ENCODE data around the gene CACNA2D2. TPM values are rescaled to one million over a fixed set of nuclear protein-coding genes. Genes with fewer than 3 reads are reported as not detected.

The CACNA2D2 gene
- total RNA-seq, 1 donor from 2014 or later: 19.4 TPM

- no peak for DNase-seq (ENCODE audit: extremely low spot score, unreplicated experiment)
- H3K27me3 Mint-ChIP-seq: no peaks in the 10 kb centered on the region
- no peak for TF ChIP-seq CTCF (conservative IDR thresholded peaks at IDR 0.05)
- peaks cover 26% of the 10 kb centered on the region for H3K4me1 Mint-ChIP-seq (ENCODE audit: unreplicated experiment)
- H3K9me3 Mint-ChIP-seq: no peaks in the 10 kb centered on the region
- H3K27ac Mint-ChIP-seq: peak overlapping the region; percentile 95
- peak overlapping the region; percentile 98 for H3K4me3 Mint-ChIP-seq
- no peaks in the 10 kb centered on the region for H3K36me3 Mint-ChIP-seq
Measured at GRCh38 chr3:50359760-50360110, 143.7 kb downstream of the CACNA2D2 start.

- H3K36me3 Mint-ChIP-seq: no peaks in the 10 kb centered on the region
Measured at GRCh38 chr3:50358911-50359759, 144.3 kb downstream of the CACNA2D2 start, which contains the start of gene TMEM115. TSS of gene TMEM115 (minus strand) at chr3:50359521. CDS start at chr3:50359063, 458 bp downstream.

GRCh38 chr3:50358355-50358910, 145.0 kb downstream of the CACNA2D2 start:
- TF ChIP-seq CTCF (conservative IDR thresholded peaks at IDR 0.05): no peak
- no peaks in the 10 kb centered on the region for H3K9me3 Mint-ChIP-seq

More at GRCh38 chr3:50358911-50359759, 144.3 kb downstream of the CACNA2D2 start, which contains the start of gene TMEM115:
- DNase-seq (ENCODE audit: extremely low spot score, unreplicated experiment): peak; percentile 93
- Mint-ChIP-seq H3K4me3 (peak within 1 kb of the TSS; percentile 98), H3K27ac (peak within 1 kb of the TSS; percentile 95), H3K27me3 (no peaks in the 10 kb centered on the region), H3K4me1 (ENCODE audit: unreplicated experiment) (peaks cover 26% of the 10 kb centered on the region), H3K9me3 (no peaks in the 10 kb centered on the region)
- no peak for TF ChIP-seq CTCF (conservative IDR thresholded peaks at IDR 0.05)

DNA sequence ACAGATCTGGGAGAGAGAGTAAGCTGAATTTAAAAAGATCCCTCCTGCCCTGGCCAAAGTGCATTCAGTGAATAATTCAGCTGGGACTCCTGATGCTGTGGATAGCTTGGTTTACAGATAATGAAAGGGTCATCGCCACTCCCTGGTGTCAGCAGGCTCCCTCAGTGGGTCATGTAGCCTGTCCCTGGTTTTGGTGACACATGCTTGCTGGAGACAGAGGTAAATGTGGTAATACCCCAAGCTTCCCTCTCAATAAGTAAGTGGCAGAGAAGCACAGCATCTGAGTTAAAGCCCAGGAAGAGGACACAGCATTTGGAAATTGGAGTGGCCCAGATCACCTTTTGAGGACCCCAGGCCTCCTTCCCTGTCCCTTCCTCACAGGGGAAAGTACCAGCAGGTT, 146.0 kb downstream of the CACNA2D2 start:
- Mint-ChIP-seq H3K27me3 (no peaks in the 10 kb centered on the region), H3K36me3 (no peaks in the 10 kb centered on the region), H3K4me3 (peak overlapping the region; percentile 98), H3K4me1 (ENCODE audit: unreplicated experiment) (peaks cover 30% of the 10 kb centered on the region), H3K9me3 (no peaks in the 10 kb centered on the region), H3K27ac (no peak overlapping the region)
- no peak for DNase-seq (ENCODE audit: extremely low spot score, unreplicated experiment)
- TF ChIP-seq CTCF (conservative IDR thresholded peaks at IDR 0.05): no peak

More at GRCh38 chr3:50358355-50358910, 145.0 kb downstream of the CACNA2D2 start:
- H3K27me3 Mint-ChIP-seq: no peaks in the 10 kb centered on the region
- no peaks in the 10 kb centered on the region for H3K36me3 Mint-ChIP-seq
- H3K27ac Mint-ChIP-seq: peak overlapping the region; percentile 85
- peaks cover 26% of the 10 kb centered on the region for H3K4me1 Mint-ChIP-seq (ENCODE audit: unreplicated experiment)
- DNase-seq (ENCODE audit: extremely low spot score, unreplicated experiment): no peak
- H3K4me3 Mint-ChIP-seq: peak overlapping the region; percentile 98

GRCh38 chr3:50356553-50356952, 146.9 kb downstream of the CACNA2D2 start:
- Mint-ChIP-seq H3K4me1 (ENCODE audit: unreplicated experiment) (peaks cover 30% of the 10 kb centered on the region), H3K27me3 (no peaks in the 10 kb centered on the region), H3K27ac (no peak overlapping the region), H3K36me3 (no peaks in the 10 kb centered on the region), H3K9me3 (no peaks in the 10 kb centered on the region), H3K4me3 (peak overlapping the region; percentile 98)
- no peak for TF ChIP-seq CTCF (conservative IDR thresholded peaks at IDR 0.05)
- DNase-seq (ENCODE audit: extremely low spot score, unreplicated experiment): no peak
